ENCODE results near the gene ALDH3A2.

GRCh38 chr17:19664136-19664820 lies 15.7 kb downstream of the ALDH3A2 start:
- TF ChIP-seq CTCF (conservative IDR thresholded peaks at IDR 0.05 in 1 of 2, IDR thresholded peaks at IDR 0.05 in 1 of 2; ENCODE audit: extremely low read depth in 1 of 2, insufficient read depth in 1 of 2, low read depth in 1 of 2, low read length in 2 of 2) = no peak
- no peak for TF ChIP-seq EZH2 (IDR thresholded peaks at IDR 0.05; ENCODE audit: borderline replicate concordance, low read length)
